ENCODE measurements around the gene TEX28. TPM values are rescaled to one million over a fixed set of nuclear protein-coding genes. Genes with fewer than 3 reads are reported as not detected.
"Not testable (repeated sequence)": the region's sequence is repeated elsewhere in the genome, so short reads cannot be mapped to it uniquely, and the experiment has no call there.

Gene TEX28
- total RNA-seq, 1 donor from 2014 or later, result not detected

- not testable (repeated sequence) for H3K4me1 ChIP-seq (ENCODE audit: control insufficient read depth in 3 of 3, insufficient read depth in 3 of 3, low read length in 3 of 3); H3K36me3 ChIP-seq (ENCODE audit: control insufficient read depth in 3 of 3, insufficient read depth in 3 of 3, low read length in 3 of 3); H3K27me3 ChIP-seq (ENCODE audit: control insufficient read depth in 3 of 3, insufficient read depth in 3 of 3, low read length in 3 of 3); H3K4me3 ChIP-seq (ENCODE audit: low read length in 3 of 3); H3K27ac ChIP-seq (ENCODE audit: low read depth, low read length); H3K9ac ChIP-seq (ENCODE audit: low read depth in 1 of 3, low read length in 3 of 3); H3K9me3 ChIP-seq (ENCODE audit: control insufficient read depth in 3 of 3, low read length in 3 of 3)
Measured at GRCh38 chrX:154257282-154257681, 37.6 kb downstream of the TEX28 start, which contains the start of gene OPN1MW3. Gene OPN1MW3, plus strand, starts transcription at chrX:154257582. Its CDS starts 38 bp downstream, at chrX:154257620.

- H3K27ac ChIP-seq (ENCODE audit: low read depth, low read length); H3K4me1 ChIP-seq (ENCODE audit: control insufficient read depth in 3 of 3, insufficient read depth in 3 of 3, low read length in 3 of 3); H3K36me3 ChIP-seq (ENCODE audit: control insufficient read depth in 3 of 3, insufficient read depth in 3 of 3, low read length in 3 of 3); H3K27me3 ChIP-seq (ENCODE audit: control insufficient read depth in 3 of 3, insufficient read depth in 3 of 3, low read length in 3 of 3); H3K4me3 ChIP-seq (ENCODE audit: low read length in 3 of 3); H3K9ac ChIP-seq (ENCODE audit: low read depth in 1 of 3, low read length in 3 of 3); H3K9me3 ChIP-seq (ENCODE audit: control insufficient read depth in 3 of 3, low read length in 3 of 3): not testable (repeated sequence)
Measured at GRCh38 chrX:154248076-154248475, 46.8 kb downstream of the TEX28 start.

- not testable (repeated sequence) for H3K27me3 ChIP-seq (ENCODE audit: control insufficient read depth in 3 of 3, insufficient read depth in 3 of 3, low read length in 3 of 3); H3K9me3 ChIP-seq (ENCODE audit: control insufficient read depth in 3 of 3, low read length in 3 of 3); H3K4me3 ChIP-seq (ENCODE audit: low read length in 3 of 3); H3K4me1 ChIP-seq (ENCODE audit: control insufficient read depth in 3 of 3, insufficient read depth in 3 of 3, low read length in 3 of 3); H3K27ac ChIP-seq (ENCODE audit: low read depth, low read length); H3K9ac ChIP-seq (ENCODE audit: low read depth in 1 of 3, low read length in 3 of 3); H3K36me3 ChIP-seq (ENCODE audit: control insufficient read depth in 3 of 3, insufficient read depth in 3 of 3, low read length in 3 of 3)
Measured at GRCh38 chrX:154247377-154248045, 47.4 kb downstream of the TEX28 start.

GRCh38 chrX:154239982-154240503, 54.9 kb downstream of the TEX28 start:
- H3K9me3 ChIP-seq (ENCODE audit: control insufficient read depth in 3 of 3, low read length in 3 of 3); H3K4me3 ChIP-seq (ENCODE audit: low read length in 3 of 3); H3K27ac ChIP-seq (ENCODE audit: low read depth, low read length); H3K27me3 ChIP-seq (ENCODE audit: control insufficient read depth in 3 of 3, insufficient read depth in 3 of 3, low read length in 3 of 3); H3K9ac ChIP-seq (ENCODE audit: low read depth in 1 of 3, low read length in 3 of 3); H3K4me1 ChIP-seq (ENCODE audit: control insufficient read depth in 3 of 3, insufficient read depth in 3 of 3, low read length in 3 of 3); H3K36me3 ChIP-seq (ENCODE audit: control insufficient read depth in 3 of 3, insufficient read depth in 3 of 3, low read length in 3 of 3): not testable (repeated sequence)

GRCh38 chrX:154238939-154239559, 55.9 kb downstream of the TEX28 start:
- not testable (repeated sequence) for H3K27ac ChIP-seq (ENCODE audit: low read depth, low read length); H3K27me3 ChIP-seq (ENCODE audit: control insufficient read depth in 3 of 3, insufficient read depth in 3 of 3, low read length in 3 of 3); H3K4me1 ChIP-seq (ENCODE audit: control insufficient read depth in 3 of 3, insufficient read depth in 3 of 3, low read length in 3 of 3); H3K9me3 ChIP-seq (ENCODE audit: control insufficient read depth in 3 of 3, low read length in 3 of 3); H3K36me3 ChIP-seq (ENCODE audit: control insufficient read depth in 3 of 3, insufficient read depth in 3 of 3, low read length in 3 of 3); H3K9ac ChIP-seq (ENCODE audit: low read depth in 1 of 3, low read length in 3 of 3); H3K4me3 ChIP-seq (ENCODE audit: low read length in 3 of 3)

- H3K4me3 ChIP-seq (ENCODE audit: low read length in 3 of 3); H3K36me3 ChIP-seq (ENCODE audit: control insufficient read depth in 3 of 3, insufficient read depth in 3 of 3, low read length in 3 of 3); H3K27me3 ChIP-seq (ENCODE audit: control insufficient read depth in 3 of 3, insufficient read depth in 3 of 3, low read length in 3 of 3); H3K27ac ChIP-seq (ENCODE audit: low read depth, low read length); H3K4me1 ChIP-seq (ENCODE audit: control insufficient read depth in 3 of 3, insufficient read depth in 3 of 3, low read length in 3 of 3); H3K9ac ChIP-seq (ENCODE audit: low read depth in 1 of 3, low read length in 3 of 3); H3K9me3 ChIP-seq (ENCODE audit: control insufficient read depth in 3 of 3, low read length in 3 of 3): not testable (repeated sequence)
Measured at GRCh38 chrX:154233620-154234019, 61.3 kb downstream of the TEX28 start.

- not testable (repeated sequence) for H3K36me3 ChIP-seq (ENCODE audit: control insufficient read depth in 3 of 3, insufficient read depth in 3 of 3, low read length in 3 of 3); H3K27ac ChIP-seq (ENCODE audit: low read depth, low read length); H3K4me3 ChIP-seq (ENCODE audit: low read length in 3 of 3); H3K9me3 ChIP-seq (ENCODE audit: control insufficient read depth in 3 of 3, low read length in 3 of 3); H3K27me3 ChIP-seq (ENCODE audit: control insufficient read depth in 3 of 3, insufficient read depth in 3 of 3, low read length in 3 of 3); H3K4me1 ChIP-seq (ENCODE audit: control insufficient read depth in 3 of 3, insufficient read depth in 3 of 3, low read length in 3 of 3); H3K9ac ChIP-seq (ENCODE audit: low read depth in 1 of 3, low read length in 3 of 3)
Measured at GRCh38 chrX:154231443-154231842, 63.5 kb downstream of the TEX28 start.

- H3K9ac ChIP-seq (ENCODE audit: low read depth in 1 of 3, low read length in 3 of 3), result not testable (repeated sequence)
Measured at GRCh38 chrX:154226706-154227105, 68.2 kb downstream of the TEX28 start.

GRCh38 chrX:154225292-154225691, 69.6 kb downstream of the TEX28 start:
- not testable (repeated sequence) for H3K4me3 ChIP-seq (ENCODE audit: low read length in 3 of 3); H3K9ac ChIP-seq (ENCODE audit: low read depth in 1 of 3, low read length in 3 of 3); H3K36me3 ChIP-seq (ENCODE audit: control insufficient read depth in 3 of 3, insufficient read depth in 3 of 3, low read length in 3 of 3); H3K4me1 ChIP-seq (ENCODE audit: control insufficient read depth in 3 of 3, insufficient read depth in 3 of 3, low read length in 3 of 3); H3K27me3 ChIP-seq (ENCODE audit: control insufficient read depth in 3 of 3, insufficient read depth in 3 of 3, low read length in 3 of 3); H3K9me3 ChIP-seq (ENCODE audit: control insufficient read depth in 3 of 3, low read length in 3 of 3); H3K27ac ChIP-seq (ENCODE audit: low read depth, low read length)

More at GRCh38 chrX:154226706-154227105, 68.2 kb downstream of the TEX28 start:
- not testable (repeated sequence) for H3K9me3 ChIP-seq (ENCODE audit: control insufficient read depth in 3 of 3, low read length in 3 of 3); H3K4me3 ChIP-seq (ENCODE audit: low read length in 3 of 3); H3K36me3 ChIP-seq (ENCODE audit: control insufficient read depth in 3 of 3, insufficient read depth in 3 of 3, low read length in 3 of 3); H3K27ac ChIP-seq (ENCODE audit: low read depth, low read length); H3K4me1 ChIP-seq (ENCODE audit: control insufficient read depth in 3 of 3, insufficient read depth in 3 of 3, low read length in 3 of 3); H3K27me3 ChIP-seq (ENCODE audit: control insufficient read depth in 3 of 3, insufficient read depth in 3 of 3, low read length in 3 of 3)
